Liver (tissue), 3 donors: ENCODE results near the gene EAPP.
"Not testable (repeated sequence)": the region's sequence is repeated elsewhere in the genome, so short reads cannot be mapped to it uniquely, and the experiment has no call there.

Experiments
- EGR1 ChIP-seq, 2 donors: IDR thresholded peaks; 2 replicates each; pipeline ENCODE4 v1.6.1; 2016 to 2018; ENCODE audit warnings: antibody characterized with exemption in 2 of 2, low read depth in 2 of 2
- FOXA1 ChIP-seq: IDR thresholded peaks from 2 replicates; pipeline ENCODE4 v1.6.1; 2016; ENCODE audit warnings: antibody characterized with exemption
- FOXA2 ChIP-seq: IDR thresholded peaks from 2 replicates; pipeline ENCODE4 v1.6.1; 2016; ENCODE audit warnings: antibody characterized with exemption
- HNF4A ChIP-seq, 2 donors: conservative IDR thresholded peaks; 2 replicates each; pipeline ENCODE4 v1.6.1; 2016; ENCODE audit warnings: antibody characterized with exemption in 2 of 2, mild to moderate bottlenecking in 2 of 2
- JUND ChIP-seq, 2 donors: IDR thresholded peaks; 2 replicates each; pipeline ENCODE4 v1.6.1; 2016; ENCODE audit warnings: antibody characterized with exemption in 2 of 2
- RAD21 ChIP-seq, 2 donors: IDR thresholded peaks; 2 replicates each; pipeline ENCODE4 v1.6.1; 2016; ENCODE audit warnings: antibody characterized with exemption in 2 of 2, mild to moderate bottlenecking in 2 of 2
- SP1 ChIP-seq: IDR thresholded peaks from 2 replicates; pipeline ENCODE4 v1.6.1; 2018; ENCODE audit warnings: antibody characterized with exemption, mild to moderate bottlenecking
- YY1 ChIP-seq: IDR thresholded peaks from 2 replicates; pipeline ENCODE4 v1.6.1; 2016; ENCODE audit warnings: antibody characterized with exemption, mild to moderate bottlenecking
- TF ChIP-seq, protein P1 (sequence below): fragments of 150-350 bp; IDR thresholded peaks from 2 replicates; pipeline ENCODE4 v1.5.1; 2017; ENCODE audit warnings: improper control_type of control experiment, low read depth, low read length; ENCODE audit not compliant: missing input control
- TF ChIP-seq, protein P2 (sequence below): IDR thresholded peaks from 2 replicates; pipeline ENCODE4 v1.6.1; 2016; ENCODE audit warnings: antibody characterized with exemption
- TF ChIP-seq, protein P3 (sequence below): IDR thresholded peaks from 2 replicates; pipeline ENCODE4 v1.6.1; 2016; ENCODE audit warnings: antibody characterized with exemption, mild to moderate bottlenecking
- TF ChIP-seq, protein P4 (sequence below): IDR thresholded peaks from 2 replicates; pipeline ENCODE4 v1.6.1; 2016; ENCODE audit warnings: antibody characterized with exemption
- donor health status: healthy.
- donor health status: healthy.

DNA sequence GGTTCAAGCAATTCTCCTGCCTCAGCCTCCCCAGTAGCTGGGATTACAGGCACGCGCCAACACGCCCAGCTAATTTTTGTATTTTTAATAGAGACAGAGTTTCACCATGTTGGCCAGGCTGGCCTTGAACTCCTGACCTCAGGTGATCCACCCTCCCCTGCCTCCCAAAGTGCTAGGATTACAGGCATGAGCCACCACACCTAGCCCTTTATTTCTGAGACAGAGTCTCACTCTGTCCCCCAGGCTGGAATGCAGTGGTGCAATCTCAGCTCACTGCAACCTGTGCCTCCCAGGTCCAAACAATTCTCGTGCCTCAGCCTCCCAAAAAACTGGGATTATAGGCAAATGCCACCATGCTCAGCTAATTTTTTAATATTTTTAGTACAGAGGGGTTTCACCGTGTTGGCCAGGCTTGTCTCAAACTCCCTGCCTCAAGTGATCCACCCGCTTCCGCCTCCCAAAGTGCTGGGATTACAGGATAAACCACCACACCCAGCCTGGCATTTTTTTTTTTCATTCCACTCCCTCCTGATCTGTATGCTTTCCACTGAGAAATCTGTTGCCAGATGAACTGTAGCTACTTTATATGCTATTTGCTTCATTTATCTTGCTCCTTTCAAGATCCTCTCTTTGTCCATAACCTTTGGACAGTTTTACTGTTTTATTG lies 19.1 kb downstream of the EAPP start:
- TF ChIP-seq, protein P1, sequence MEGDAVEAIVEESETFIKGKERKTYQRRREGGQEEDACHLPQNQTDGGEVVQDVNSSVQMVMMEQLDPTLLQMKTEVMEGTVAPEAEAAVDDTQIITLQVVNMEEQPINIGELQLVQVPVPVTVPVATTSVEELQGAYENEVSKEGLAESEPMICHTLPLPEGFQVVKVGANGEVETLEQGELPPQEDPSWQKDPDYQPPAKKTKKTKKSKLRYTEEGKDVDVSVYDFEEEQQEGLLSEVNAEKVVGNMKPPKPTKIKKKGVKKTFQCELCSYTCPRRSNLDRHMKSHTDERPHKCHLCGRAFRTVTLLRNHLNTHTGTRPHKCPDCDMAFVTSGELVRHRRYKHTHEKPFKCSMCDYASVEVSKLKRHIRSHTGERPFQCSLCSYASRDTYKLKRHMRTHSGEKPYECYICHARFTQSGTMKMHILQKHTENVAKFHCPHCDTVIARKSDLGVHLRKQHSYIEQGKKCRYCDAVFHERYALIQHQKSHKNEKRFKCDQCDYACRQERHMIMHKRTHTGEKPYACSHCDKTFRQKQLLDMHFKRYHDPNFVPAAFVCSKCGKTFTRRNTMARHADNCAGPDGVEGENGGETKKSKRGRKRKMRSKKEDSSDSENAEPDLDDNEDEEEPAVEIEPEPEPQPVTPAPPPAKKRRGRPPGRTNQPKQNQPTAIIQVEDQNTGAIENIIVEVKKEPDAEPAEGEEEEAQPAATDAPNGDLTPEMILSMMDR, result not testable (repeated sequence)
- not testable (repeated sequence) for TF ChIP-seq EGR1 (IDR thresholded peaks at IDR 0.05; ENCODE audit: low read depth in 2 of 2); FOXA1; FOXA2; JUND (IDR thresholded peaks at IDR 0.05); YY1; RAD21 (IDR thresholded peaks at IDR 0.05); HNF4A (conservative IDR thresholded peaks at IDR 0.05); SP1
- TF ChIP-seq, protein P2, sequence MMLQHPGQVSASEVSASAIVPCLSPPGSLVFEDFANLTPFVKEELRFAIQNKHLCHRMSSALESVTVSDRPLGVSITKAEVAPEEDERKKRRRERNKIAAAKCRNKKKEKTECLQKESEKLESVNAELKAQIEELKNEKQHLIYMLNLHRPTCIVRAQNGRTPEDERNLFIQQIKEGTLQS, result not testable (repeated sequence)
- TF ChIP-seq, protein P3, sequence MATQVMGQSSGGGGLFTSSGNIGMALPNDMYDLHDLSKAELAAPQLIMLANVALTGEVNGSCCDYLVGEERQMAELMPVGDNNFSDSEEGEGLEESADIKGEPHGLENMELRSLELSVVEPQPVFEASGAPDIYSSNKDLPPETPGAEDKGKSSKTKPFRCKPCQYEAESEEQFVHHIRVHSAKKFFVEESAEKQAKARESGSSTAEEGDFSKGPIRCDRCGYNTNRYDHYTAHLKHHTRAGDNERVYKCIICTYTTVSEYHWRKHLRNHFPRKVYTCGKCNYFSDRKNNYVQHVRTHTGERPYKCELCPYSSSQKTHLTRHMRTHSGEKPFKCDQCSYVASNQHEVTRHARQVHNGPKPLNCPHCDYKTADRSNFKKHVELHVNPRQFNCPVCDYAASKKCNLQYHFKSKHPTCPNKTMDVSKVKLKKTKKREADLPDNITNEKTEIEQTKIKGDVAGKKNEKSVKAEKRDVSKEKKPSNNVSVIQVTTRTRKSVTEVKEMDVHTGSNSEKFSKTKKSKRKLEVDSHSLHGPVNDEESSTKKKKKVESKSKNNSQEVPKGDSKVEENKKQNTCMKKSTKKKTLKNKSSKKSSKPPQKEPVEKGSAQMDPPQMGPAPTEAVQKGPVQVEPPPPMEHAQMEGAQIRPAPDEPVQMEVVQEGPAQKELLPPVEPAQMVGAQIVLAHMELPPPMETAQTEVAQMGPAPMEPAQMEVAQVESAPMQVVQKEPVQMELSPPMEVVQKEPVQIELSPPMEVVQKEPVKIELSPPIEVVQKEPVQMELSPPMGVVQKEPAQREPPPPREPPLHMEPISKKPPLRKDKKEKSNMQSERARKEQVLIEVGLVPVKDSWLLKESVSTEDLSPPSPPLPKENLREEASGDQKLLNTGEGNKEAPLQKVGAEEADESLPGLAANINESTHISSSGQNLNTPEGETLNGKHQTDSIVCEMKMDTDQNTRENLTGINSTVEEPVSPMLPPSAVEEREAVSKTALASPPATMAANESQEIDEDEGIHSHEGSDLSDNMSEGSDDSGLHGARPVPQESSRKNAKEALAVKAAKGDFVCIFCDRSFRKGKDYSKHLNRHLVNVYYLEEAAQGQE, result not testable (repeated sequence)
- TF ChIP-seq, protein P4, sequence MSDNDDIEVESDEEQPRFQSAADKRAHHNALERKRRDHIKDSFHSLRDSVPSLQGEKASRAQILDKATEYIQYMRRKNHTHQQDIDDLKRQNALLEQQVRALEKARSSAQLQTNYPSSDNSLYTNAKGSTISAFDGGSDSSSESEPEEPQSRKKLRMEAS, result not testable (repeated sequence)
